Endothelial cell of hepatic sinusoid (primary cell): ENCODE data around the gene RABEP2.
"Not testable (repeated sequence)": the region's sequence is repeated elsewhere in the genome, so short reads cannot be mapped to it uniquely, and the experiment has no call there.

Source experiments
- in situ Hi-C: cut with HindIII; loops from 2 replicates; pipeline ENCODE4 v1.10.0; 2017; ENCODE audit warnings: low sequenced_read_pairs

Gene RABEP2

DNA sequence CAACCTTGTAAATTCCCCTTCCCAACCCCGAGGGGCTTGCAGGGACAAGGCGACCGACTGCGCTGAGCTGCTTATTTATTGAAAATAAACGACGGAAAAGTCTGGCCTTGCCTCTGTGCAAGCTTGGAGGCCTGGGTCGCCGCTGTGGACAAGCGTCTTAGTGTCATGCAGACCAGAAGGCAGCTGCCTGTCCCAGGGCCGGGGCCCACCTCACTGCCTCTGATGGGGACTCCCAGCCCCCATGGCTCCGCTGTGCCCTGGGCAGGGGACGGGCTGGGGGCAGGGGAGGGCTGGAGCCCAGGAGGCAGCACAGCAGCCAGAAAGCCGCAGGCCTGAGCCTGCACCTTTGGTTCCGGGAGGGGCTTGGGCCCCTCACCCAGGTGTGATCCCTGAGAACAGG, 20.7 kb downstream of the RABEP2 start:
- in situ Hi-C loops = no loop called here

DNA sequence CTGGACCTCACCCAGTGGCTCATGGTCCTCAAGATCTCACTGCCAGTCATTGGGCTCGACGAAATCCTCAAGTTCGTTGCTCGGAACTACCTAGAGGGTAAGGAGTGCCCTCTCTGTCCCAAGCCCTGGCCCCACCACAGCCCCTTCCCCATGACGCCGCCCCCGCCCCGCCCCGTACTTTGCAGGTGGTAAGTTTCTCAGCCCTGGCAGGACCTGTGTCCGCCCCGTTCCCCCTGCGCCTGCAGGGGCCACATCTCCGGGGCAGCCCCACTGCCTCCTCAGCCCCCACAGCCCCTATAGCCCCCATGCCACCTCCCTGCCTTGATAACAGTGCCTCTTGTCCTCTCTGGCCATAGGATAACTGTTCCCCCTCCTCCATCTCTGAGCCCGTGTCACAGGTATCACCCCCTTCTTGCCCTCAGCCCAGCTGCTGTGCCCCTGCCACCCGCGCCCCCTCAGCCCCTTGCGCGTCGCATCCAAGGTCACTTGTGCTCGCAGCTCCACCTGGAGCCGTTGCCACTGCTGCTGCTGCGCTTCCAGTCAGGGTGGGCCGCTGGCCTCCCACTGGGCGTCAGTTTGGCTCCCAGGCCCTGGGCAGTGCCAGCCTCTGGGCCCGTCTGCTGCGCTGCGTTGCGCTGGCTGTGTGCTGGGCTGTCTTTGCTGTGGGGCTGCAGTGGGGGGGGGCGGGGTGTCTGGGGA, 21.5 kb downstream of the RABEP2 start:
- in situ Hi-C loops = no loop called here

DNA sequence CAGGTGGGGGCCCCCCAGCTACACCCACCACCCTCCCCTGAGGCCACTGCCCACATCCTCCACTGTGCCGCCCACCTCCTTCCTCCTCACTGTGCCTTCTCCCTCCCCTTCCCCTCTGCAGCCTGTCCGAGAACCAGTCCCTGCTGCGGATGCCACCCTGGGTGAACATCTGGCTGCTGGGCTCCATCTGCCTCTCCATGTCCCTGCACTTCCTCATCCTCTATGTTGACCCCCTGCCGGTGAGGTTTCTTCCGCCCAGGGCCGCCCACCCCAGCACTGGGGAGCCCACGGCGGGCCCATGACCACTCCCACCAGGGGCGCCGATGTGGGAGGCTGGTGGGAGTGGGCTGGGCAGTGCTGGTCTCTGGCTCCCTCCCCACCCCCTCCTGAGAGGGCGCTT, 22.1 kb downstream of the RABEP2 start:
- in situ Hi-C loops = no loop called here

DNA sequence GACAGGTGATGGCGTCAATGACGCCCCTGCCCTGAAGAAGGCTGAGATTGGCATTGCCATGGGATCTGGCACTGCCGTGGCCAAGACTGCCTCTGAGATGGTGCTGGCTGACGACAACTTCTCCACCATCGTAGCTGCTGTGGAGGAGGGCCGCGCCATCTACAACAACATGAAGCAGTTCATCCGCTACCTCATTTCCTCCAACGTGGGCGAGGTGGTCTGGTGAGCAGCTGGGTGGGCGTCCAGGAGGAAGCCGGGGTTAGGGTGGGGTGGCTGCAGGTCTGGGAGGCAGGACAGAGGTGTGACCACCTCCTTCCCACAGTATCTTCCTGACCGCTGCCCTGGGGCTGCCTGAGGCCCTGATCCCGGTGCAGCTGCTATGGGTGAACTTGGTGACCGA, 23.2 kb downstream of the RABEP2 start:
- in situ Hi-C loops = no loop called here

DNA sequence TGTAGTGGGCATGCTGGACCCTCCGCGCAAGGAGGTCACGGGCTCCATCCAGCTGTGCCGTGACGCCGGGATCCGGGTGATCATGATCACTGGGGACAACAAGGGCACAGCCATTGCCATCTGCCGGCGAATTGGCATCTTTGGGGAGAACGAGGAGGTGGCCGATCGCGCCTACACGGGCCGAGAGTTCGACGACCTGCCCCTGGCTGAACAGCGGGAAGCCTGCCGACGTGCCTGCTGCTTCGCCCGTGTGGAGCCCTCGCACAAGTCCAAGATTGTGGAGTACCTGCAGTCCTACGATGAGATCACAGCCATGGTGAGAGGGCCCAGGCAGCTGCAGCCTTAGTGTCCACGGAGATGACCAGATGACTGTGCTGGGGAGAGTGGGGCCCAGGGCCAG, 24.4 kb downstream of the RABEP2 start:
- in situ Hi-C loops = no loop called here

DNA sequence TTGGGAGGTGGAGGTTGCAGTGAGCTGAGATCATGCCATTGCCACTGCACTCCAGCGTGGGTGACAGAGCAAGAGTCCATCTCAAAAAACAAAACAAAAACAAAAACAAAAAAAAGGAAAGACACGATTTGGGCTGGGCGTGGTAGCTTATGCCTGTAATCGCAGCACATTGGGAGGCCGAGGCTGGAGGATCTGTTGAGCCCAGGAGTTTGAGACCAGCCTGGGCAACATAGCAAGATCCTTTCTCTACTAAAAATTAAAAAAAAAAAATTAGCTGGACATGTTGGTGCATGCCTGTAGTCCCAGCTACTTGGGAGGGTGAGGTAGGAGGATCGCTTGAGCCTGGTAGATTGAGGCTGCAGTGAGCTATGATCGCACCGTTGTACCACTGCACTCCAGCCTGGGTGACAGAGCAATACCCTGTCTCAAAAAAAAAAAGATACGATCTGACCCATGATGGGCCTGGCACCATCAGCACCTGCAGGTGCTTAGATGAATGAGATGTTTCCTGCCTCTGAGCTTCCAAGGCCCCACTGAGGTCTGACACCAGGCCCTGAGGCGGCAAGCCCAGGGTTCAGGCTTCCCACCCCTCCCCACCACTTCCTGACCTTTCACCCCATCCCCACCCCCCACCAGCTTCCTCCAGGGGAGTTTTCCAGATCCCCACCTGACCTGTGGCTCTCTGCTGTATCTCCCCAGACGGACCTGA, 25.0 kb downstream of the RABEP2 start:
- in situ Hi-C loops = no loop called here

DNA sequence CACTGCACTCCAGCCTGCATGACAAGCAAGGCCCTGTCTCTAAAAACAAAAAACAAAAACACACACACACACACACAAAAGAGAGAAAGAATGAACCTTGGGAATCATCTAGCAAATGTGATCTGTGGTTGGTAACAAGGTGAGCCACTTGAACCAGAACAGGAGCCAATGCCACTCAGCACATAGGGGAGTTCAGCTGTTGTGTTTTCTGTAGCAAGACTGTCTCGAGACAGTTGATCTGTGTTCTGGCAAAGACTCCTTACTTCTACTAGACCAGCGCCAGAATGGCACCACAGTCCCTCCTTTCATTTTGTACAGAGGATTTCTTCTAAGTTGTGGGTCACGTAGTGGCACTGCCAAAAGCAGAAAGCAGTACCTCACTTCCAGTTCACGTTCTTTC, 26.1 kb downstream of the RABEP2 start:
- in situ Hi-C loops = no loop called here

DNA sequence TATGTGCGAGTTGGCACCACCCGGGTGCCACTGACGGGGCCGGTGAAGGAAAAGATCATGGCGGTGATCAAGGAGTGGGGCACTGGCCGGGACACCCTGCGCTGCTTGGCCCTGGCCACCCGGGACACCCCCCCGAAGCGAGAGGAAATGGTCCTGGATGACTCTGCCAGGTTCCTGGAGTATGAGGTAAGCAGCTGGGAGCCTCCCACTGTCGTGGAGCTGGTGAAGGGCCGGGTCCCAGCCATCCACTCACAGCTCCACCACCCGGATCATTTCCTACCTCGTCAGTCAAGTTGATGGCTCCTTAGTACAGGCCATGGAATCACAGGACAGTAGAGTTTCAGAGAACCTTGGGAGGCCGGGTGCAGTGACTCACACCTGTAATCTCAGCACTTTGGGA, 26.8 kb downstream of the RABEP2 start:
- in situ Hi-C loops = no loop called here

DNA sequence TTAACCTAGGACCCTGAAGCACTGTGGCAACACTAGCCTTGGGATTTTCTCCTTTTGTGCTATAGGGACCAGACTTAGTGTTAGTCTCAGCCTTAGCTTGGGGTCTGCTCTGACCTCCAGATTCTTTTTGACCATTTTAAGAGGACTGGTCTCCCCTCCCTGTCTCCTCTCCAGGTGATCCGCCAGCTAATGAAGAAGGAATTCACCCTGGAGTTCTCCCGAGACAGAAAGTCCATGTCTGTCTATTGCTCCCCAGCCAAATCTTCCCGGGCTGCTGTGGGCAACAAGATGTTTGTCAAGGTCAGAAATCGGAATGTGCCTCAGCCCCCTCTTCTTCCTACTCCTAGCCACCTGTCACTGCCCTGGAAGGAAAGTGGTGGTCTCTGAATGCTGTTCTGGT, 27.2 kb downstream of the RABEP2 start:
- in situ Hi-C loops = no loop called here

DNA sequence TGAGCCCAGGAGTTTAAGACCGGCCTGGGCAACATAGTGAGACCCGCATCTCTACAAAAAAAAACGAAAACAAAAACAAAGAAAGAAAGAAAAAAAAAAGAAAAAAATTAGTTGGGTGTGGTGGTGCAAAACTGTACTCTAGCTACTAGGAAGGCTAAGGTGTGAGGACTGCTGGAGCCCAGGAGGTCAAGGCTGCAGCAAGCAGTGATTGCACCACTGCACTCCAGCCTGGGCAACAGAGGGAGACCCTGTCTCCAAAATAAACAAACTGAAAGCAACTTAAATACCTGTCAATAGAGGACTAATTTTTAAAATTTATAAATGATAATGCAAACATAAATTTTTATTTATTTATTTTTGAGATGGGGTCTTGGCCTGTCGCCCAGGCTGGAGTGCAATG, 29.4 kb downstream of the RABEP2 start:
- in situ Hi-C loops = no loop called here

DNA sequence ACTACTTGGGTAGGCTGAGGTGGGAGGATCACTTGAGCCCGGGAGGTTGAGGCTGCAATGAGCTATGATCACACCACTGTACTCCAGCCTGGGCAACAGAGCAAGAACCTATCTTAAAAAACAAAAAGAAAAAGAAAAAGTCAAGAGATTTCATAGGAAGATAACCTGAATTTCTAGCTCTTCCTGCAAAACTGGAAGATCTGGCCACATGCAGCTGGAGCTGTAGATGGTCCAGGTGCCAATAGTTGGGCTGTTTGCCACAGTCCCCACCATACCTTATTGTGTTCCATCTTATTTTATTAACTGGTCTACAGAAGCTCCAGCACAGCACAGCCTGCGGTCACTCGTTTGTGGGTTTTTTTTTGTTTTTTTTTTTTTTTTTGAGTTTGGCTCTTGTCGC, 31.7 kb downstream of the RABEP2 start:
- in situ Hi-C loops = no loop called here

DNA sequence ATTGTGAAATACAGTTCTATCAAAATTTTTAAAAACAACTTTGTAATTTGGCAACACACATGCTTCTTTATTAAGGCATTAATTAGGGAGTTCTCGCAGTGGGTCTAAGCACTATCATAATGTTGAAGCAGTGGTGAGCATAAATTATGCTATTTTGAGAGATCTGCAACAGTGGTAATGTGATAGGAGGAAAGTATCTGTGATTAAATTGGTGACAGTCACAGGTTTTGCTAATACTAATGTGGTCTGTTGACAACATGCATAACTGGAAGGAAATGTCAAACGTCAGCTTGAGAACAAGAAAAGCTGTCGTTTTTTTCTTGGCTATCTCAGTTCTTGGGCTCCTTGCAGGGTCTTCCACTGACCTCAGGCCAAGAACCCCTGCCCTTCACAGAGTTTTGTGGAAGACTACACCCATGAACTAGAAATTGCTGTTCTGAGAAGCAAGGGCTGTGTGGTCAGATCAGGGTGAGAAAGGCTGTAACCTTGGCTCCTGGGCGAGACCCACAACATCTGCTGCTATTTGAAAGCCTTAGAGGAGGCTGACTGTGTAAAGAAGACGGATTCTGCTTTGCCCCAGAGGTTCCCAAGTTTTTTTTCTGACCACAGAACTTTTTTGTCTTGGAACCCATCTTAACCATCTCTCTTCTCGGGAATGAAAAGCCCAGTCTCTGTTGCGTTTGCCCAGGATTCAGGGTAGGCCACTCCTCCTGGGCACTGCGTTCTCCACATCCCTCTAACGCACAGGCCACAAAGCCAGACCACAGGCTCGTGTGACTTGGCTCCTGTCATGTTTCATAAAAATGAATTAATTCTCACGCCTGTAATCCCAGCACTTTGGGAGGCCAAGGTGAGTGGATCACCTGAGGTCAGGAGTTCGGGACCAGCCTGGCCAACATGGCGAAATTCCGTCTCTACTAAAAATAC, 32.8 kb downstream of the RABEP2 start:
- in situ Hi-C loops = no loop called here

DNA sequence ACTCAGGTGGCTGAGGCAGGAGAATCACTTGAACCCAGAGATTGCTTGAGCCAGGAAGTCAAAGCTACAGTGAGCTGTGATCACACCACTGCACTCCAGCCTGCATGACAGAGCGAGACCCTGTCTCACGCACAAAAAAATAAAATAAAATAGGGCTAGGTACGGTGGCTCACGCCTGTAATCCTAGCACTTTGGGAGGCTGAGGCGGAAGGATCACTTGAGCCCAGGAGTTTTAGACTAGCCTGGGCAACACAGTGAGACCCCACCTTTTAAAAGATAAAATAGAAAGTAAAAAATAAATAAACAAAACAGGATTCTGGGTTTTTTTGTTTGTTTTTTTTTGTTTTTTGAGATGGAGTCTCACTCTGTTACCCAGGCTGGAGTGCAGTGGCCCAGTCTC, 34.7 kb downstream of the RABEP2 start:
- in situ Hi-C loops = not testable (repeated sequence)

DNA sequence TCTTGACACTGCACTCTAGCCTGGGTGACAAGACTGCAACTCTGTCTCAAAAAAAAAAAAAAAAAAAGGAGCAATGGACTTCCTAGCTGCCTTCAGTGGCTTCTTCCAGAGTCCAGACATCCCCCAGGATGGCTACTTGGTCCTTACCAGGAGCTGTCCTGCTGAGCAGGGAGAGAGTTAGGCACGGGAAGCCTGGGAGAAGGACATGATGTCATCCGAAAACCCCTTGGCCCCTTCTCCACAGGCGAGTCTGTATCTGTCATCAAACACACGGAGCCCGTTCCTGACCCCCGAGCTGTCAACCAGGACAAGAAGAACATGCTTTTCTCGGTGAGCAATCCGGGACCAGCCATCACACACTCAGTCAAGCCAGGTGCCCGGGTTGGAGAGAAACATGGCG, 38.1 kb downstream of the RABEP2 start:
- in situ Hi-C loops = no loop called here

DNA sequence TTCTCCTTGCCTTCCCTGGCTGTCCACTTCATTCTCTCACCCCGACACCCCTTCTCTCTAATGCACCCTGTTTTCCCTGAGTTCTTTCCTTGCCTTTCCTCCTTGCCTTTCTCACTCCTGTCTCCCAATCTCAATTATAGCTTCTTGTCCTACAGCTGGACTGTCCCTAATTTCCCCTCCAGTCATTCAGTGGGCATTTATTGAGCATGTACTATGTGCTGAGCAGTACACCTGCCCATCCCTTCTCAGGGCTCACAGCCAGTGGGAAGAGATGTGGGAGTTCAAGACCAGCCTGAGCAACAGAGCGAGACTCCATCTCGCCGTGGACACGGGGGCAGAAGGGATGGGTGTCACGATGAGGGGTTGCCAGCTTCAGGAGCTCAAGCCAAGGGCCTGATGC, 41.0 kb downstream of the RABEP2 start:
- in situ Hi-C loops = no loop called here

DNA sequence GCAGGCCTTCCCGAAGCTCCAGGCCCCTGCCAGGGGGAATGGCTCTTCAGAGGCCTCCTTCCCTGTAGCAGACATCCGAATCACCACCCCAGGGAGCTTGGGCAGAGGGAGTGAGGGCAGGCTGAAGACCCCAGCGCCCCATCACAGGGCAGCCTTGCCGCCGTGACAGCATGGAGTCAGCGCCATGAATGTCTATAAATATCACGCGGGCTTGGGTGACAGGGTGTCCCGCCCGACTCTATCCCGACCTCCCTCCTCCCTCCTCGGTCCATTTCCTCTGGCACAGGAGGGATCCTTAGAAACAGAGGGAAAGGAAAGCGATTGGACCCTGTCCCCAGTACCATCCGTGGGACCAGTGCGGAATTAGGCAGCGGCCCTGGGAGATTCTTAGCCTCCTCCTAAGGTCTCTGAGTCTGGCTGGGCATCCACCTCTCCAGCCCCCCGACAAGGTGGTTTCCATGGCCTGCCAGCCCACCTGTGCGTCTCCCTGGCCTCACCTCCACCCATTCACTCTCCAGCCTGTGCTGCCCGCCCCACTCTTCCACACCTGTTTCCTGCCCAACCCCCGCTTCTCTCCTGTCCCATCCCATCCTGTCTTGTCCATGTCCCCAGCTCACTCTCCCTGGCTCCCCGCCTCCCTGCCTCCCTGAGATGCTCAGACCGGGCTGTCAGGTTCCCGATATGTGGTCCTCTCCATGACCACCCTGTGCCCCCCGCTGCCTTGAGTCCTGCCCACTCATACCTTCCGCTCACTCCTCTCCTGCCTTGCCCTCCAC, 41.6 kb downstream of the RABEP2 start:
- in situ Hi-C loops = no loop called here

DNA sequence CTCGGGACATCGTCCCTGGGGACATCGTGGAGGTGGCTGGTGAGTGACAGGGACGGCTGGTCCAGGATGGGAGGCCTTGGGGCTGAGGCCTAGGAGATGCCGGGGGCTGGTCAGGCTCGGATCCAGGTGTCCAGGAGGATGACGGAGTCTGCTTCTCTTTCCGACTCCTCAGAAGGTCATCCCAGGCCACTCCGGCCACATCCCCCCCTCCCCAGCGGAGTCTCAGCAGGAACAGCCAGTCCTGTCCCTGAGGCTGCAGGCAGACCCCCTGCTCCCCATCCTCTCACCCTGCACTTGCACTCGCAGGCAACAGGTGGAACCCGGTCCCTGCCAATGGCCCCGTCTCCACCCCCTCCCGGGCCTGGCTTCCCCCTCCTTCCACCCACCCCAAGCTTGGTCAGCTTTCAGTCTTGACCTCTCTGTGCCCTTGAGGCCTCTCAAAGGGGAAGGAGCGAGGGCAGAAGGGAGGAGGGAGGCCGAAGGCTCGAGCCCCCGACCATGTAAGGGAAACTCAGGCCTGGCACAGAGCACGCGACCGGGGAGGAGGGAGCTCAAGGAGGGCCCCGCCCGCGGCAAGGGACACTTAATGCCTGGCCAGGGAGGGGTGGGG, 42.4 kb downstream of the RABEP2 start:
- in situ Hi-C loops = no loop called here

DNA sequence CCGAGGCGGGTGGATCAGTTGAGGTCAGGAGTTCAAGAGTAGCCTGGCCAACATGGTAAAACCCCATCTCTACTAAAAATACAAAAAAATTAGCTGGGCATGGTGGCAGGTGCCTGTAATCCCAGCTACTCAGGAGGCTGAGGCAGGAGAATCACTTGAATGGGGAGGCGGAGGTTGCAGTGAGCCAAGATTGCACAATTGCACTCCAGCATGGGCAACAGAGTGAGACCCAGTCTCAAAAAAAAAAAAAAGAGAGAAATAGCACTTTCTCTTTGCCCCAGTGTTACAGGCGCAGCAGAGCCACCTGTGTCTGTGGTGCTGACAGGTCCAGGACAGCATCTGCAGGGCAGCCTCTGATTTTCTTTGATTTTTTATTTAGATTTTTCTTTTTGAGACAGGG, 43.5 kb downstream of the RABEP2 start:
- in situ Hi-C loops = not testable (repeated sequence)

DNA sequence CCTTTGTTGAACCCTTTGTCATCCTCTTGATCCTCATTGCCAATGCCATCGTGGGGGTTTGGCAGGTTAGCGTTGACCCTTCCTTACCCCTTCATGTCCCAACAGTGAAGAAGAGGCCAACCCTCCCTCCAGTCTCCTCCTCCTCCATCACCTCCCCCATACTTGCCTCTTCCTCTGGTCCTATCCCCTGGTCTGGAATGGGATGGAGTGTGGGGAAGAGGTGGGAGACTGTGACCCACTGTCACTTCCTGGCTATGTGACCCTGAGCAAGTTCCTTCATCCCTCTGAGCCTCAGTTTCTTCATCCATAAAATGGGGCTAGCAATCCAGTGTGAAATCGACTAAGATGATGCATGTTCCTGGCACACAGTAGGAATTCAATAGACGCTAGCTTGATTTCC, 44.1 kb downstream of the RABEP2 start:
- in situ Hi-C loops = no loop called here

DNA sequence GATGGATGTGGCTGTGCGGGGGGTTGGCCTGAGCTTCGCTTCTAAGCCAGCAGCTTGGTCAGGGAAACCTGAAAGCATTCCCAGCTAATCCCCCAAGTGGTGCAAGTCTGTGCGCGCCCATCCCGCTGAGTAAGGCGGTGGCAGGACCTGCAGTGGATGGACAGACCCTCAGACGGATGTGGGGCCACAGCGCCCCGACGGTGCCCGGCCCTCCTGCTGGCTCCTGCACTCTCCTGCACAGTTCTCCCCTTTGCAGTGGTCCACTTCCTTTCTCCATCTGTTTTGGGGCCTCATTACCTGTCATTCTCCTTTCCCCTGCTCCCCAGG, 44.5 kb downstream of the RABEP2 start:
- in situ Hi-C loops = no loop called here
